AG08396 (cell line): ENCODE measurements around the gene TAF11L10.
"Not testable (repeated sequence)": the region's sequence is repeated elsewhere in the genome, so short reads cannot be mapped to it uniquely, and the experiment has no call there.

Source experiments
- DNase-seq: peaks from one replicate; pipeline ENCODE4 v3.0.0; 2012; ENCODE audit warnings: low spot score, mixed read lengths

The TAF11L10 gene

GRCh38 chr5:17597728-17598127 is at the start of gene TAF11L10:
TSS of gene TAF11L10 (minus strand) at chr5:17597828.
- not testable (repeated sequence) for DNase-seq

- no peak for DNase-seq
These were observed 36.5 kb upstream of the TAF11L10 start, which contains the start of gene TAF11L14 for GRCh38 chr5:17634160-17634559. TSS of gene TAF11L14 (plus strand) at chr5:17634460.

GRCh38 chr5:17631788-17632187 is 34.2 kb upstream of the TAF11L10 start, which contains the start of gene TAF11L13:
TSS of gene TAF11L13 (plus strand) at chr5:17632088.
- not testable (repeated sequence) for DNase-seq

- DNase-seq, result no peak
These were observed 28.1 kb upstream of the TAF11L10 start for GRCh38 chr5:17625686-17626085.

DNA sequence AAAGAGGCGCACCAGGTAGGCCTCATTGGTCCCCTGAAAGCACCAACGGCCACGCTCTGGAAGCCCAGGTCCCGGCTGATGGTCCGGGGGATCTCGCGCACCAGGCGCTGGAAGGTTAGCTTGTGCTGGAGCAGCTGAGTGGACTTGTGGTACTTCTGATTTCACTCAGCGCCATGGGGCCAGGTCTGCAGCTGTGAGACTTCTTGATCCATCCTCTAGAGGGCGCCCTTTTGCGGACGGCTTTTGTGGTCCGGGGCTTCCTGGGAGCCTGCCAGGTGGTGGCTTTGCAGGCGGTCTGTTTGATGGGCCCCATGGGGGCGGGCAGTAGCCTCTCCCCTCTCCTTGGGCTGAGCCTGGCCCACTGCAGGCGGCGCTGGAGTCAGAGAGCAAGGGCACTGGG is 23.0 kb upstream of the TAF11L10 start:
- DNase-seq, result no peak

- no peak for DNase-seq
These were observed 21.7 kb upstream of the TAF11L10 start for GRCh38 chr5:17619354-17619753.

DNA sequence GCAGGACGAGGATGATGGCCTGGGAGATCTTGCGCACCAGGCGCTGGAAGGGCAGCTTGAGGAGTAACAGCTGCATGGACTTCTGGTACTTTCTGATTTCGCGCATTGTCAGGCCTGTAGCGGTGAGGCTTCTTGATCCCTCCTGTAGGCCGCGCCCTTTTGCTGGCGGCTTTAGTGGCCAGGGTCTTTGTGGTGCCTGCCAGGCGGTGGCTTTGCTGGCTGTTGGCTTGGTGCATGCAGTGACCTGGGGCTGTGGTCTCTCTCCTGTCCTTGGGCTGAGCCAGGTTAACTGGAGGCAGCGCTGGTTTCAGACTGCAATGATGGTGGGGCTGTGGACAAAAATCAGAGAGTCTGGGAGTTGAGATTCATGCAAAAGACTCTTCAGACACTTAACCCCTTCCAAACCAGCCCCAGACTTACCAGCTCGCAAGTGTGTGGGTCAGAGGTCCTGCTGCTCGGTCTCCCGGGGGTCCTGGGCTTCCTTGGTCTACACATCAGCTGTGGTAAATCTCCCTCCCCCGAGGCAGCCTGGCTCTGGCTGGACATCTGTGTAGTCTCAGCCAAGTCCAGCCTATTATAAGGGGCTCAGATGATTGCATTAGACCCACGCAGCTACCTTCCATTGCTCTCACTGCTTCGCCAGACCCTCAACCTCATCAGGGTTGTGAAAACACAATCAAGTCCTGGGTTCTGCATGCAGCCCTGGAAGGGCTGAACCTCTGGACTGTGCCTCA is 17.4 kb upstream of the TAF11L10 start:
- DNase-seq, result no peak

GRCh38 chr5:17610092-17610491 is 12.5 kb upstream of the TAF11L10 start, which contains the start of gene TAF11L12:
TSS of gene TAF11L12 (plus strand) at chr5:17610392.
- not testable (repeated sequence) for DNase-seq

DNA sequence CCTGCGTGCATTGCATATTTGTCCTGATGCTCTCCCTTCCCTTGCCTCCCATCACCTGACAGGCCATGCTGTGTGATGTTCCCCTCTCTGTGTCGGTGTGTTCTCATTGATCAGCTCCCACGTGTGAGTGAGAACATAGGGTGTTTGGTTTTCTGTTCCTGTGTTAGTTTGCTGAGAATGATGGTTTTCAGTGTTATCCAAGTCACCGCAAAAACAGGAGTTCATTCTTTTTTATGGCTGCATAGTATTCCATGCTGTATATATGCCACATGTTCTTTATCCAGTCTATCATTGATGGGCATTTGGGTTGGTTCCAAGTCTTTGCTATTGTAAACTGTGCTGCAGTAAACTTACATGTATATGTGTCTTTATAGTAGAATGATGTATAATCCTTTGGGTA is 9.8 kb upstream of the TAF11L10 start:
- DNase-seq, result not testable (repeated sequence)

DNA sequence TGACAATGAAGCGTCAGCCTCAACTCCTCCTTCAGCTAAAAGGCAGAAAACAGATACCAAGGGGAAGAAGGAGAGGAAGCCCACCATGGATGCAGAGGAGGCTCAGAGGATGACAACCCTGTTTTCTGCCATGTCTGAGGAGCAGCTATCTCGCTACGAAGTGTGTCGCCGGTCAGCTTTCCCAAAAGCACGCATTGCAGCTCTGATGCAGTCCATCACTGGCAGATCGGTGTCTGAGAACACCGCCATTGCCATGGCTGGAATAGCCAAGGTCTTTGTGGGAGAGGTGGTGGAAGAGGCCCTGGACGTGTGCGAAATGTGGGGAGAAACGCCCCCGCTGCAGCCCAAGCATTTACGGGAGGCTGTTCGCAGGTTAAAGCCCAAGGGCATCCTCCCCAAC is 7.3 kb upstream of the TAF11L10 start:
- no peak for DNase-seq

DNA sequence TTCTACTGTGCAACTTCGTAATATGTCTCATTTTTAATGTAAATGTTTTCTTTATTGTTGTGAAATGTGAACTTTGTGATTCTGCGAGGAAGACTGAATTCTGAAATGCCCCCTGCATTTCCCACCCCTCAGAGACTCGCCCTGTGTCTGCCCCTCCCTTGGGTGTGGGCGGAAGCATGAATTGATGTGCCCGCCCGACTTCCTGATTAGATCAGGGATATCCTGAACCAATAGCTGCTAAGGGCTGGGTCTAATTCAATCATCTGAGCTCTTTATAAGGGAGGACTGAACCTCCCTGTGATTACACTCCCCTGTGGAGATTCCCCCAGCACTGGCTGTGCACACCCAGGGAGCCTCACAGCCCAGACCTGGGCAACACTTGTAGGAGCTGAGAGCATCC is 6.3 kb upstream of the TAF11L10 start, which contains the start of gene TAF11L11:
Gene TAF11L11, plus strand, starts transcription at position 304 of the 400 bp plus-strand sequence.
- DNase-seq, result not testable (repeated sequence)

GRCh38 chr5:17594255-17594654 is 3.4 kb downstream of the TAF11L10 start, which contains the start of gene TAF11L9:
TSS of gene TAF11L9 (minus strand) at chr5:17594394.
- DNase-seq, result not testable (repeated sequence)

- DNase-seq, result not testable (repeated sequence)
These were observed 6.8 kb downstream of the TAF11L10 start, which contains the start of gene TAF11L8 for GRCh38 chr5:17590860-17591259. TSS of gene TAF11L8 (minus strand) at chr5:17590960.

- DNase-seq, result not testable (repeated sequence)
These were observed 12.0 kb downstream of the TAF11L10 start, which contains the start of gene TAF11L7 for GRCh38 chr5:17585658-17586057. TSS of gene TAF11L7 (minus strand) at chr5:17585758.
